Common myeloid progenitor, CD34-positive (primary cell): ENCODE data around the gene RTN3.

Experiments
- CTCF ChIA-PET: fragments of 350-600 bp; sonication (Branson Sonifier 250); formaldehyde crosslinking; loops from one replicate; lab custom pipeline; 2021; ENCODE audit warnings: antibody characterized with exemption; lab: Charles Lee
- POLR2A ChIA-PET: fragments of 350-600 bp; sonication (Branson Sonifier 250); formaldehyde crosslinking; loops from one replicate; lab custom pipeline; 2021; ENCODE audit warnings: antibody characterized with exemption; lab: Charles Lee
- DNase-seq, 3 donors: peaks; one replicate each; pipeline versions ENCODE4 v3.0.0 to v3.0.0-alpha.2; 2013
- H3K27ac ChIP-seq, 2 experiments: 1 replicate in 1 of 2; 2 replicates in 1 of 2; pipeline ENCODE4 v1.7.0; 2013; ENCODE audit warnings: inconsistent platforms in 2 of 2, low read length in 2 of 2, mild to moderate bottlenecking in 2 of 2, low read depth in 1 of 2, moderate library complexity in 1 of 2; ENCODE audit not compliant: severe bottlenecking in 2 of 2, insufficient read depth in 1 of 2, poor library complexity in 1 of 2
- H3K27me3 ChIP-seq, 5 experiments: replicated peaks in 2 of 5; 1 replicate in 3 of 5; 2 replicates in 2 of 5; pipeline versions ENCODE4 v1.6.1 to v1.7.0; 2013; ENCODE audit warnings: low read length in 4 of 5, mild to moderate bottlenecking in 2 of 5, moderate library complexity in 2 of 5, inconsistent platforms in 1 of 5; ENCODE audit not compliant: insufficient read depth in 5 of 5, control insufficient read depth in 4 of 5
- H3K36me3 ChIP-seq, 4 experiments: 1 replicate in 2 of 4; 2 replicates in 2 of 4; pipeline versions ENCODE4 v1.6.1 to v1.7.0; 2013; ENCODE audit warnings: low read length in 3 of 4, control low read depth in 1 of 4, mild to moderate bottlenecking in 1 of 4; ENCODE audit not compliant: control insufficient read depth in 4 of 4, insufficient read depth in 4 of 4
- H3K4me1 ChIP-seq, 4 experiments: 1 replicate in 3 of 4; 2 replicates in 1 of 4; pipeline versions ENCODE4 v1.6.1 to v1.7.1; 2013; ENCODE audit warnings: low read length in 3 of 4, mild to moderate bottlenecking in 3 of 4, control low read depth in 1 of 4, inconsistent platforms in 1 of 4, moderate library complexity in 1 of 4; ENCODE audit not compliant: control insufficient read depth in 4 of 4, insufficient read depth in 4 of 4; ENCODE audit errors: control extremely low read depth in 1 of 4
- H3K4me3 ChIP-seq, 7 experiments: 1 replicate in 4 of 7; 2 replicates in 3 of 7; pipeline versions ENCODE4 v1.5.1 to v1.7.0; 2013; ENCODE audit warnings: mild to moderate bottlenecking in 7 of 7, low read length in 6 of 7, moderate library complexity in 6 of 7, inconsistent platforms in 2 of 7, low read depth in 2 of 7, control low read depth in 1 of 7; ENCODE audit not compliant: insufficient read depth in 4 of 7, control insufficient read depth in 1 of 7; ENCODE audit errors: extremely low read depth in 1 of 7
- H3K9me3 ChIP-seq, 5 experiments: 1 replicate in 4 of 5; 2 replicates in 1 of 5; pipeline versions ENCODE4 v1.6.1 to v1.7.1; 2013; ENCODE audit warnings: low read length in 4 of 5, mild to moderate bottlenecking in 2 of 5, inconsistent platforms in 1 of 5, low read depth in 1 of 5, moderate library complexity in 1 of 5; ENCODE audit not compliant: control insufficient read depth in 4 of 5, insufficient read depth in 2 of 5; ENCODE audit errors: control extremely low read depth in 1 of 5
- WGBS: methylation state at CpG from one replicate; pipeline ENCODE4 v1.1.5; 2013; ENCODE audit not compliant: insufficient coverage; 5-methylcytosine and 5-hydroxymethylcytosine counted together

RTN3 gene

DNA sequence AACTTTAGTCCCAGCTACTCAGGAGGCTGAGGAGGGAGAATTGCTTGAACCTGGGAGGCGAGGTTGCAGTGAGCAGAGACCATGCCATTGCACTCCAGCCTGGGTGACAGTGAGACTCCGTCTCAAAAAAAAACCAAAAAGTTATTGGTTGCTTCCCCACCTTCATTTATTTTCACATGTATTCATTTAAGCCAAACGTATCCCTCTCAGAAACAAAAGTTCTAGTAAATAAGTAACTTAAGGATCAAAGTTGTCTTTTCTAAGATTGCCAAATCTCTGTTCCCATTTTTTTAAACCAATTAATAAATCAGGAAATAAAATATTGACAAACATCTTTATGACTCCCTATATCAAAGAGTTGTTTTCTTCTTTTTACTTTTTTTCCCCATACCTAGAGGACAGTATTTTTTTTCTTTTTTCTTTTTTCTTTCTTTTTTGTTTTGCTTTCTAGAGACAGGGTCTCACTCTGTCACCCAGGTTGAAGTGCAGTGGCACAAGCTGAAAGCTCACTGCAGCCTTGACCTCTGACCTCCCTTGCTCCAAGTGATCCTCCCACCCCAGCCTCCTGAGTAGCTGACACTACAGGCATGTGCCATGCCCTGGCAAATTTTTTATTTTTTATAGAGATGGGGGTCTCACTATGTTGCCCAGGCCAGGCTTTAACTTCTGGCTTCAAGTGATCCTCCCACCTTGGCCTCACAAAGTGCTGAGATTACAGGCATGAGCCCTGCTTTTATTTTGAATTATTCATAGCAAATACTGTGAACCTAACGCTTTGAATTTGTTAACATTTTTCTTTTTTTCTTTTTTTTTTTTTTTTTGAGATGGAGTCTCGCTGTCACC, 75.8 kb downstream of the RTN3 start:
- 100% methylated on average over 2 of the region's 5 CpGs for WGBS
- H3K4me3 ChIP-seq: no peak overlapping the region
- no peak overlapping the region for H3K27ac ChIP-seq
- no peaks in the 10 kb centered on the region for H3K9me3 ChIP-seq
- ChIA-PET CTCF (no interaction called here), POLR2A (no interaction called here)
- H3K36me3 ChIP-seq: peaks cover 5 to 55% (median 30%) of the 10 kb centered on the region in 4 experiments
- no peaks in the 10 kb centered on the region for H3K27me3 ChIP-seq
- no peaks in the 10 kb centered on the region for H3K4me1 ChIP-seq
- no peak for DNase-seq

DNA sequence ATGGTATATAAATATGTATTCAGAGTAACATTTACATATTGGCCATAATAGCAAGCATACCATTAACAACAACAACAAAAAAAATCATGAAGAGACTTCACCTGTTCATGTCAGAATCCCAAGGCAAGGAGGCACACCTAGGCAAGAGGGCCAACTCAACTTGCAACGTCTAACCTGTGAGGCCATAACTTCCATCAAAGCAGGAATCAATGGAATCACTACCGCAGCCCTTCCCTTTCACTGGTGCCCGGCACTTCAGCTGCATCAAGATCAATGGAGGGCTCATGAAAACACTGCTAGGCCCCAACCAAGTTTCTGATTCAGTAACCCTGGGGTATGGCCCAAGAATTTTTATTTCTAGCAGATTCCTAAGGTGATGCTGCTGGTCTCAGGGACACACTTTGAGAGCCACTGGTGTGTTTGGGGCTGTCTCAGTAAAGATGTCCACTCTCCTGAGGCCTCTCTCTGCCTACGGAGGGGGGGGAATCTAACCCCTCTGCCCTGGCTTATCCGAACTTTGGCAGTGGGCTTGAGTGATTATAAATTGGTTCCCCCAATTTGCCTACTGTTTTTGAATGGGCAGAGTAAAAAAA, 79.3 kb downstream of the RTN3 start:
- 98% methylated on average over 4 of the region's 5 CpGs for WGBS
- Histone ChIP-seq H3K27ac (no peak overlapping the region), H3K9me3 (no peaks in the 10 kb centered on the region), H3K27me3 (no peaks in the 10 kb centered on the region), H3K4me1 (no peaks in the 10 kb centered on the region), H3K4me3 (no peak overlapping the region), H3K36me3 (peaks cover 5 to 66% (median 37%) of the 10 kb centered on the region in 4 experiments)
- no peak for DNase-seq
- POLR2A ChIA-PET: no interaction called here
- CTCF ChIA-PET: no interaction called here

DNA sequence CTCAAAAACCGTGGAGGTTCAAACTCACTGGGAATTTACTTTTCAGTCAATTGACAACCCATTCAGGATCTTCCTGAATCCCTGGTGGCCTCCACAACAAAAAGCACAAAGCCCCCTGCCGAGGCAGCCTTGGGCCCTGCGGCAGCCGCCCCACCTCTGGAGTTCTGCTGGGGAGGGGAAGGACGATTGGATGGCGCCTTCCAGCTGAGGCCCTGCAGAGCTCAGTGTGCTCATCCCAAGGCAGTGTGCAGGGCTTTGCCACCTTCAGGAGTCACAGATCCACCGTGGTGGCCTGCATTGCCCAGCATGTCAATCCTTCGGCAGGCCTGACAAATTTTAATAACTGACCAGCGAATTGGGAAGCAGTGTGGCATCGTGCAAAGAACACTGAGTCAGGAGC, 79.9 kb downstream of the RTN3 start:
- ChIA-PET CTCF (no interaction called here), POLR2A (no interaction called here)
- Histone ChIP-seq H3K4me1 (peaks cover 0 to 3% (median 0%) of the 10 kb centered on the region in 4 experiments), H3K4me3 (no peak overlapping the region), H3K36me3 (peaks cover 5 to 65% (median 40%) of the 10 kb centered on the region in 4 experiments), H3K9me3 (no peaks in the 10 kb centered on the region), H3K27me3 (no peaks in the 10 kb centered on the region), H3K27ac (no peak overlapping the region)
- no peak for DNase-seq
- 95% methylated on average over 10 of the region's 10 CpGs for WGBS

GRCh38 chr11:63761931-63762653, 80.8 kb downstream of the RTN3 start:
- POLR2A ChIA-PET: no interaction called here
- Histone ChIP-seq H3K27ac (no peak overlapping the region), H3K4me1 (peaks cover 0 to 10% (median 7%) of the 10 kb centered on the region in 4 experiments), H3K4me3 (no peak overlapping the region), H3K36me3 (peaks cover 5 to 59% (median 35%) of the 10 kb centered on the region in 4 experiments), H3K27me3 (no peaks in the 10 kb centered on the region), H3K9me3 (no peaks in the 10 kb centered on the region)
- no peak for DNase-seq
- CTCF ChIA-PET: no interaction called here
- 97% methylated on average over 30 of the region's 34 CpGs for WGBS

DNA sequence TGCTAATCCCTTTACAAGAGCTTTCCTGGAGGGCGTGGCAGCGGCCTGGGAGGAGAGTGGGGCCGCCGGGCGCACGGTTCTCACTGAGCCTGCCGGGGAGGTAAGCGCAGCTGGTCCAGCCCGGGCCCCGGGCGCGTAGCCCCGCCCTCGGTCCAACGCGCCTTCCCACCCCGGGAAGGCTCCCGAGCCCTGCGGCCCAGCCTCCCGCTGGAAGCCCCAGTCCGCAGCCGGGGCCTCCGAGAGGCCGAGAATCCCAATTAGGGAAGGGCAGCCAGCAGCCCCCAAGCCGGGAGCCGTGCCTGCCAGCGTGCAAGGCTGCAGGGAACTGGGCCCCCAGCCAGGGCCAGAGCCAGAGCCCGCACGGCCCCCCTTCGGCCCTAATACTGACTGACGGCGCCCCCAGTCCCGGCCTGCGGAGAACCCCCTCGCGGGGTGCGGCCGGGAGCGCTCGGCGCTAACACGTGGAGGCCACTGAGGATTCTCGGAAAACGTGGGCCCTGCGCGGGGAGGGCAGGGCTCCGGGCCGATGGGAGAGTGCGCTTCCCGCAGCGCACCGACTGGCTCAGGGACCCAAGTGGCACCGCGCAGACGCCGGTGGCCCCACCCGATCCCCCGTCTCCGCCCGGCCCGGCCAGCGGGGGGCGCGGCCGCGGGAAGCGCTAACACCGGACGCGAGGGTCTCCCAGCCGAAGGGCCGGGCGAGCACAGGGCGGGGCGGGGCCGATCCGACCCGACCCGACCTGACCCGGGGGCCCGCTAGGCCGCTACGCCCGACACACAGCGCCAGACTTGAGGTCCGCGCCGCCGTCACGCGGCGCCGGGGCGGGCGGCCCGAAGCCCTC, 81.6 kb downstream of the RTN3 start:
- Histone ChIP-seq H3K36me3 (peaks cover 5 to 54% (median 34%) of the 10 kb centered on the region in 4 experiments), H3K27ac (no peak overlapping the region), H3K9me3 (no peaks in the 10 kb centered on the region), H3K4me3 (no peak overlapping the region), H3K4me1 (peaks cover 0 to 15% (median 15%) of the 10 kb centered on the region in 4 experiments), H3K27me3 (no peaks in the 10 kb centered on the region)
- no peak for DNase-seq
- WGBS: 97% methylated on average over 91 of the region's 96 CpGs
- CTCF ChIA-PET: no interaction called here
- POLR2A ChIA-PET: no interaction called here

GRCh38 chr11:63763496-63764339, 82.4 kb downstream of the RTN3 start:
- Histone ChIP-seq H3K36me3 (peaks cover 5 to 49% (median 29%) of the 10 kb centered on the region in 4 experiments), H3K9me3 (no peaks in the 10 kb centered on the region), H3K4me3 (no peak overlapping the region), H3K27me3 (no peaks in the 10 kb centered on the region), H3K27ac (no peak overlapping the region), H3K4me1 (peaks cover 0 to 18% (median 15%) of the 10 kb centered on the region in 4 experiments)
- WGBS: 98% methylated on average over 58 of the region's 82 CpGs
- ChIA-PET CTCF (interaction anchor here (1.0 kb wide), 1 partner anchor 74 kb away, joined by 4 read pairs; no protein-coding TSS in a partner anchor), POLR2A (no interaction called here)
- DNase-seq: no peak
